Stimulated activated CD4-positive, alpha-beta T cell treated with anti-CD3 and anti-CD28 coated beads, TNF-alpha, amount 100 ng/mL, for 4 hours (primary cell): Measurements from ENCODE around the gene INPP4A.

Experiments used
- DNase-seq, 3 experiments: peaks; one replicate each; pipeline ENCODE4 v3.0.0-alpha.2; 2020; ENCODE audit warnings: low read depth in 3 of 3

Gene INPP4A

GRCh38 chr2:98514096-98514639 is 69.5 kb downstream of the INPP4A start:
- DNase-seq = no peak

- no peak for DNase-seq
Measured at GRCh38 chr2:98514879-98515249, 70.2 kb downstream of the INPP4A start.

GRCh38 chr2:98515250-98515991 is 70.8 kb downstream of the INPP4A start:
- DNase-seq = no peak

- DNase-seq = no peak
Measured at GRCh38 chr2:98516571-98516970, 71.9 kb downstream of the INPP4A start.

GRCh38 chr2:98517636-98518035 is 73.0 kb downstream of the INPP4A start:
- DNase-seq = no peak

- DNase-seq = peak; percentile 16 to 40 (median 35)
Measured at GRCh38 chr2:98518101-98518500, 73.4 kb downstream of the INPP4A start.

- no peak for DNase-seq
Measured at GRCh38 chr2:98519156-98519555, 74.5 kb downstream of the INPP4A start.

GRCh38 chr2:98519851-98520250 is 75.2 kb downstream of the INPP4A start:
- DNase-seq = no peak

GRCh38 chr2:98520806-98521205 is 76.1 kb downstream of the INPP4A start:
- DNase-seq = no peak

GRCh38 chr2:98521266-98521665 is 76.6 kb downstream of the INPP4A start:
- no peak for DNase-seq

GRCh38 chr2:98522854-98523253 is 78.2 kb downstream of the INPP4A start:
- no peak for DNase-seq

GRCh38 chr2:98524168-98524567 is 79.5 kb downstream of the INPP4A start:
- DNase-seq = no peak

- DNase-seq = no peak
Measured at GRCh38 chr2:98528349-98528748, 83.7 kb downstream of the INPP4A start.

- DNase-seq = no peak
Measured at GRCh38 chr2:98530114-98530513, 85.5 kb downstream of the INPP4A start.

GRCh38 chr2:98532756-98533155 is 88.1 kb downstream of the INPP4A start:
- no peak for DNase-seq

GRCh38 chr2:98533547-98533946 is 88.9 kb downstream of the INPP4A start:
- DNase-seq = no peak

- DNase-seq = no peak
Measured at GRCh38 chr2:98534761-98535160, 90.1 kb downstream of the INPP4A start.

- no peak for DNase-seq
Measured at GRCh38 chr2:98535971-98536677, 91.5 kb downstream of the INPP4A start.

GRCh38 chr2:98537390-98538126 is 92.9 kb downstream of the INPP4A start:
- no peak for DNase-seq

GRCh38 chr2:98538280-98539041 is 93.8 kb downstream of the INPP4A start:
- no peak for DNase-seq

GRCh38 chr2:98539056-98539735 is 94.5 kb downstream of the INPP4A start:
- DNase-seq = no peak
